Placental epithelial cell (primary cell): Measurements from ENCODE around the gene VAMP1. TPM values are rescaled to one million over a fixed set of nuclear protein-coding genes. Genes with fewer than 3 reads are reported as not detected.

ENCODE experiments used
- total RNA-seq: library from RNA; depleted of rRNA; stranded (reverse); fragments of >200 nt; gene quantifications from 2 replicates; pipeline ENCODE4 v1.2.3, GENCODE V29; 2012

Gene VAMP1, protein sequence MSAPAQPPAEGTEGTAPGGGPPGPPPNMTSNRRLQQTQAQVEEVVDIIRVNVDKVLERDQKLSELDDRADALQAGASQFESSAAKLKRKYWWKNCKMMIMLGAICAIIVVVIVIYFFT
- 5.1 and 9.5 TPM in 2 replicates for total RNA-seq

DNA sequence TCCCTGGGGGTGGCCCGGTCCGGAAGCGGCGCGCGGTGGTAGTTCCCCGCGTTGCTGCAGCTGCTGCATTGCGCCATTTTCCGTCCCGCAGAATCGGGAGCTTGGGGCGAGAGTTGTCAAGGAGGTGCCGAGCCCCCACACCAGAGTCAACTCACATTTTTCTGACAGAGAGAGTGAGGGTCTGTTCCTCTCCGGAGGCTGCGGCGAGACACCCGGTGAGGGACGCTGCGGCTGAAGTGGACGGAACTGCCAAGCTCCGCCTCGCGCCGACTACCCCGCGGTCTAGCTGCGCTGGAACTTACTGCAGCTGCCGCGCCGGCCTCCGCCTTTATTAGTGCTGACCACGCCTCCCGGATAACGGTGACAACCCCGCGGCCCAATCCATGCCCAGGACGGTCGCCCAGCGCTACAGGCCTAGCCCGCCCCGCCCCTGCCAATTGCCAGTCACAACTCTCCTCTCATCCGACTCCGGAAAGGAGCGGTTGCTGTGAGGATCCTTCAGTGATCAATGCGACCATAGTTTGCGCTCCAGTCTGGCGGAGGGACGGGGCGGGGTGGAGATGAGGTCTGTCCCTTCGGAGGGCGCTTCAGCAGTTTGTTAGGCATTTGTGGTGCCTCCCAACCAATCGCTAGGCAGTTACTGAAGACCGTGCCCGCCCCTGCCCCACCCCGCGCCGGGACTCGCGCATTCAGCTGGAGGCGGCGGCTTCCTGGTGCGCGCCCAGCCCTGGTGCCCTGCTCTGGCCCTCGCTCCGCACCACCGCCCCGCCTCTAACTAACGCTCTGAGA lies at the start of gene VAMP1:
TSS of gene VAMP1 (minus strand) at position 303 of the 789 bp plus-strand sequence. CDS start at position 157, 146 bp downstream.

DNA sequence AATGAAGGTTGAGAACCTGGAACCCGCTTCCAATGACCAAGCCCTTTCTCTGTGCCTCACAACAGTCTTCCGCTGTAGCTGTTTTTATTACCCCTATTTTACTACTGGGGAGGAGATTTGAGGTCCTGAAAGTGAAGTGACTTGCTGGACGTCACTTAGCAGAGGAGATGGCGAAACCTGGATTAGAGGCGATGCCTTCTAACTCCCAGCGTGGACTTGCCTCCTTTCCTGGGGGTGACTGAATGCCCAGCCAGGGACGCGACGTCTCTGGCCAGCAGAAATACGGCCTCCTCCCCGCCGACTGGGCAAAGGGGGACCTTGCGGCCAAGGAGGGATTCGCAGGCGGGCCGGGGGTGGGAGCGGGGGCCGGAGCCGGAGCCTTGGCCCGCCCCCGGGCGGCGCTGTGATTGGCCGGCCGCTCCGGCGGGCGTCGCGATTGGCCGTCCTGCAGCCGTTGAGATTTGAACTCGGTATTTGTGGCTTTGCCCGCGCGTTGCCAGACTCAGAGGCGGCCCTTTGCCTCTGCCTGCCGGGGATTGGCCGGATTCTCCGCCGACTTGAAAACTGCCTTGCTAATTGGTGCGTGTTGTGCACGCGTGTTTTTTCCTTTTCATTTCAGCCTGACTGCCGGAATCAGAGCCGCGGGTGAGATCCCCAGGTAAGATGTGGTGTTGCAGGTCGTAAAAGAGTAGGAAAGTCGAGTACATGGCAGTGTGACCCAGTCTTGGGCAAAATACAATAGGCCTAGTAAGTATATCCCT lies 23.2 kb upstream of the VAMP1 start, which contains the start of gene NCAPD2:
TSS of gene NCAPD2 (plus strand) at position 606 of the 761 bp plus-strand sequence. CDS start 997 bp downstream, outside the sequence.

DNA sequence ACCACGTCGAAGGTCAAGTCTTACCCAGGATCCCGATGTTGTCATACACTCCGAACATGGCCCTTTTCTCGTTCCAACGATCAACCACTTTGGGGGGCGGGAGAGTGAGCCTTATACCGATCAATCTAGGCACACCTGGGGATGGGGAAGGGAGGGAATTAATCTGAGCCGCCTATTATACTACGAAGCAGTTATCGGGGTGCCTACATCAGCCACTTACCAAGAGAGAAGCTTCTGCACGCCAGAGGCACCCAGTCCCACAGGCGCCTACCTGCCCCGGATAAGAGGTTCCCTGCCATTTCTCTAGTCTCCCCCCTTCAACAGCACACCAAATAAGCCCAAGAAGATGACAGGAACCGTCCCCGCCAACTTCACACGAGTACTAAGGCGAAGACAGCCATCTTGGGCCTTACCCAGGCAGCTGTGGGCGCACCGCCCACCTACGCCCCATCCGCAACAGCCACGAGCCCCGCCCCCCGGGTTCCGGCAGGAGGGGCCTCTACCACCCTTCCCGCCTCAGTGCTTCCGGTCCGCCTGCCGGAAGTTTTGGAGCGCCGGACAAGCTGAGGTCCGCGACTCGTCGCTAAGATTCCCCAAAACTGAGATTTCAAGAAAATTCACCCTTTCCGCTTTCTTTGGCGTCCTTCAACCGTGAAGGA lies 22.5 kb upstream of the VAMP1 start, which contains the start of gene MRPL51:
TSS of gene MRPL51 (minus strand) at position 425 of the 659 bp plus-strand sequence. CDS start at position 299, 126 bp downstream.

DNA sequence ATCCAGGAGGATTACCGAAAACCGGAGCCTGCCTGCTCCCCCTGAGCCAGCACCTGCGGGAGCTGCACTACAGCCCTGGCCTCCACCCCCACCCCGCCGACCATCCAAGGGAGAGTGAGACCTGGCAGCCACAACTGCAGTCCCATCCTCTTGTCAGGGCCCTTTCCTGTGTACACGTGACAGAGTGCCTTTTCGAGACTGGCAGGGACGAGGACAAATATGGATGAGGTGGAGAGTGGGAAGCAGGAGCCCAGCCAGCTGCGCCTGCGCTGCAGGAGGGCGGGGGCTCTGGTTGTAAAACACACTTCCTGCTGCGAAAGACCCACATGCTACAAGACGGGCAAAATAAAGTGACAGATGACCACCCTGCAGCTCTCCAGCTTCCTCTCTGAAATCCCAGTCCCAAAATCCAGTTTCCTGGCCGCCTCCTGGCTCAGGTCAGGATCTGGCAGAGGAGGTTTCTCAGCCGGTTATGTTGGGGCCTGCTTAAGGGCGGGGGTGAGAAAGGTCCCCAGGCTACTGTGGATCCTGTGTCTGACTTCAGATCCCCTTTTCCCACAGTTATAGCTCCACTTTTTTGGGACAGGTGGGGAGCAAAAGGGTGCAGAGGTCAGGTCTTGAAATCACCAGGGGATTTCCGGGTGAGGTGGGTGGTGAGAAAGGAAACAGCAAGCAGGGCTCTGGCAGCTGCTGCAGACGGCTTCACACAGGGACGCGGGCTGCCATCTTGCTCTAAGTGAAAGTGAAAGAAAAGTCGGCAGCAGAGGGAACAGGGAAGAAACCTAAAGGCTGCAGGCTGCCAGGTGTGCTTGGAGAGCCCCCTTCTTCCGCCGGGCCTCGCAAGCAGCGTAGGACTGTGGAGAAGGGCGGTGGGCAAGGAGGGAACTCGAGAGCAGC lies 18.9 kb downstream of the VAMP1 start, which contains the start of gene TAPBPL:
TSS of gene TAPBPL (plus strand) at position 695 of the 897 bp plus-strand sequence. CDS start 207 bp downstream, outside the sequence.

DNA sequence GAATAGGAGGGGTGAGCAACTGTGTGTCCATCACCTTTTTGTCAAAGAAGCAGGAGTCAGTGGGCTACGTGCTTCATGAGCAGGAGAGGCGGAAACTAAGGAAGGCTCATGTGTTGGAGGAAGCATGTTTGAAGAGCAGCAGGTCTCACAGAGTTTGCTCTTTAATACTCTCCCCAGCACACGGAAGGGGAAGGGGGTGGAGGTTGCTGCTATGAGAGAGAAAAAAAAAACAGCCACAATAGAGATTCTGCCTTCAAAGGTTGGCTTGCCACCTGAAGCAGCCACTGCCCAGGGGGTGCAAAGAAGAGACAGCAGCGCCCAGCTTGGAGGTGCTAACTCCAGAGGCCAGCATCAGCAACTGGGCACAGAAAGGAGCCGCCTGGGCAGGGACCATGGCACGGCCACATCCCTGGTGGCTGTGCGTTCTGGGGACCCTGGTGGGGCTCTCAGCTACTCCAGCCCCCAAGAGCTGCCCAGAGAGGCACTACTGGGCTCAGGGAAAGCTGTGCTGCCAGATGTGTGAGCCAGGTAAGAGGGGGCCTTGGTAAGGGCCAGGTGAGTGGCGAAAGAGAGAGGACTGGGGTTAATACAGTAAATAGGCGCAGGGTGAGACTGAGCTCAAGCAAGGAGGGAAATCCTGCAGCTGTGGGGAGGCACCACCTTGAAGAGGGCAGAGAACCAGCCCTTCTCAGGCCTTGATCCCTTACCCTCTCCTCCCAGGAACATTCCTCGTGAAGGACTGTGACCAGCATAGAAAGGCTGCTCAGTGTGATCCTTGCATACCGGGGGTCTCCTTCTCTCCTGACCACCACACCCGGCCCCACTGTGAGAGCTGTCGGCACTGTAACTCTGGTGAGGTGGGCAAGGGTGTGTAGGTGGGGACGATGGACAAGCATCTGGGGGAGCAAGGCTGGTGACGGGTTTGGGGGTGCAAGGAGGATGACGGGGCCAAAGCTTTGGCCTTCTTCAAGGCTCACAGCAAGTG lies 25.5 kb downstream of the VAMP1 start, which contains the start of gene CD27:
TSS of gene CD27 (plus strand) at position 252 of the 985 bp plus-strand sequence. CDS start at position 393, 141 bp downstream.

Other genes with a start within 250 kb of the VAMP1 start
- 16.4 and 25.9 TPM in 2 replicates for gene PLEKHG6, start 160.0 kb downstream of the VAMP1 start, total RNA-seq
- 151 and 174 TPM in 2 replicates for gene TNFRSF1A, start 128.6 kb downstream of the VAMP1 start, total RNA-seq
- gene SCNN1A, start 95.1 kb downstream of the VAMP1 start, total RNA-seq, result 47.1 and 59.2 TPM in 2 replicates
- gene LTBR, start 86.5 kb downstream of the VAMP1 start, total RNA-seq, result 86.0 and 172 TPM in 2 replicates
- gene CD27, start 25.7 kb downstream of the VAMP1 start, total RNA-seq, result 0.33 TPM in 1 of 2 replicates, not detected in the other
- 5.5 and 9.8 TPM in 2 replicates for gene TAPBPL, start 18.6 kb downstream of the VAMP1 start, total RNA-seq
- gene MRPL51, start 22.6 kb upstream of the VAMP1 start, total RNA-seq, result 90.7 and 115 TPM in 2 replicates
- gene NCAPD2, start 23.4 kb upstream of the VAMP1 start, total RNA-seq, result 34.5 and 62.5 TPM in 2 replicates
- 6,495 and 11,041 TPM in 2 replicates for gene GAPDH, start 63.8 kb upstream of the VAMP1 start, total RNA-seq
- 7.1 and 8.9 TPM in 2 replicates for gene IFFO1, start 85.4 kb upstream of the VAMP1 start, total RNA-seq
- gene NOP2, start 97.6 kb upstream of the VAMP1 start, total RNA-seq, result 17.7 and 35.0 TPM in 2 replicates
- gene CHD4, start 136.7 kb upstream of the VAMP1 start, total RNA-seq, result 221 and 313 TPM in 2 replicates
- 5.1 and 10.7 TPM in 2 replicates for gene LPAR5, start 165.3 kb upstream of the VAMP1 start, total RNA-seq
- gene ACRBP, start 176.8 kb upstream of the VAMP1 start, total RNA-seq, result 1.6 TPM in 1 of 2 replicates, not detected in the other
- gene ING4, start 192.4 kb upstream of the VAMP1 start, total RNA-seq, result 47.9 and 81.7 TPM in 2 replicates
- 29.2 and 29.8 TPM in 2 replicates for gene ZNF384, start 218.7 kb upstream of the VAMP1 start, total RNA-seq
- not detected in 2 replicates for gene PIANP, start 230.1 kb upstream of the VAMP1 start, total RNA-seq